Naive B cell (primary cell): ENCODE results near the gene CDCA4. TPM values are rescaled to one million over a fixed set of nuclear protein-coding genes. Genes with fewer than 3 reads are reported as not detected.
A peak's percentile ranks its signal among the peaks of the same experiment; 100 is the strongest.
"Not testable (repeated sequence)": the region's sequence is repeated elsewhere in the genome, so short reads cannot be mapped to it uniquely, and the experiment has no call there.

Experiments used
- ATAC-seq, 2 donors: fragments of 150-1000 bp; cut with Tn5 transposase; 2 replicates each; pipeline ENCODE4 v1.10.0; 2021; ENCODE audit warnings: low read depth in 2 of 2, mild to moderate bottlenecking in 2 of 2, moderate library complexity in 2 of 2
- DNase-seq: peaks from one replicate; pipeline ENCODE4 v3.0.0; 2022
- H3K27ac Mint-ChIP-seq, 6 donors: one replicate each; pipeline ENCODE4 v1.8.0; 2020 to 2022; ENCODE audit warnings: mild to moderate bottlenecking in 6 of 6, mixed read lengths in 6 of 6, moderate library complexity in 5 of 6, inconsistent platforms in 2 of 6
- H3K27me3 Mint-ChIP-seq, 3 donors: one replicate each; pipeline ENCODE4 v1.8.0; 2021 to 2022; ENCODE audit warnings: mixed read lengths in 3 of 3, mild to moderate bottlenecking in 1 of 3
- H3K36me3 Mint-ChIP-seq, 2 donors: one replicate each; pipeline ENCODE4 v1.8.0; 2020 to 2022; ENCODE audit warnings: mixed read lengths in 2 of 2, inconsistent platforms in 1 of 2, mild to moderate bottlenecking in 1 of 2
- H3K4me1 Mint-ChIP-seq, 3 donors: one replicate each; pipeline ENCODE4 v1.8.0; 2020 to 2022; ENCODE audit warnings: mixed read lengths in 3 of 3, inconsistent platforms in 1 of 3, mild to moderate bottlenecking in 1 of 3, moderate library complexity in 1 of 3
- H3K4me3 Mint-ChIP-seq, 8 donors: one replicate each; pipeline ENCODE4 v1.8.0; 2020 to 2022; ENCODE audit warnings: mild to moderate bottlenecking in 8 of 8, mixed read lengths in 8 of 8, moderate library complexity in 8 of 8, inconsistent platforms in 2 of 8
- H3K9me3 Mint-ChIP-seq, 7 donors: one replicate each; pipeline ENCODE4 v1.8.0; 2020 to 2022; ENCODE audit warnings: mixed read lengths in 7 of 7, mild to moderate bottlenecking in 5 of 7, inconsistent platforms in 2 of 7, moderate library complexity in 1 of 7
- polyA plus RNA-seq, 6 donors: library from polyadenylated mRNA; unstranded; fragments of 300-500 nt; fragmentation: Illumina TruSeq; gene quantifications; one replicate each; pipeline ENCODE4 v1.2.3, GENCODE V29; 2021; ENCODE audit warnings: low read depth in 6 of 6

The CDCA4 gene
- polyA plus RNA-seq = 10 to 100 TPM in 1 of 6 donors, 1 to 10 TPM in 5; 4.6 to 11.9 (median 6.7) TPM

DNA sequence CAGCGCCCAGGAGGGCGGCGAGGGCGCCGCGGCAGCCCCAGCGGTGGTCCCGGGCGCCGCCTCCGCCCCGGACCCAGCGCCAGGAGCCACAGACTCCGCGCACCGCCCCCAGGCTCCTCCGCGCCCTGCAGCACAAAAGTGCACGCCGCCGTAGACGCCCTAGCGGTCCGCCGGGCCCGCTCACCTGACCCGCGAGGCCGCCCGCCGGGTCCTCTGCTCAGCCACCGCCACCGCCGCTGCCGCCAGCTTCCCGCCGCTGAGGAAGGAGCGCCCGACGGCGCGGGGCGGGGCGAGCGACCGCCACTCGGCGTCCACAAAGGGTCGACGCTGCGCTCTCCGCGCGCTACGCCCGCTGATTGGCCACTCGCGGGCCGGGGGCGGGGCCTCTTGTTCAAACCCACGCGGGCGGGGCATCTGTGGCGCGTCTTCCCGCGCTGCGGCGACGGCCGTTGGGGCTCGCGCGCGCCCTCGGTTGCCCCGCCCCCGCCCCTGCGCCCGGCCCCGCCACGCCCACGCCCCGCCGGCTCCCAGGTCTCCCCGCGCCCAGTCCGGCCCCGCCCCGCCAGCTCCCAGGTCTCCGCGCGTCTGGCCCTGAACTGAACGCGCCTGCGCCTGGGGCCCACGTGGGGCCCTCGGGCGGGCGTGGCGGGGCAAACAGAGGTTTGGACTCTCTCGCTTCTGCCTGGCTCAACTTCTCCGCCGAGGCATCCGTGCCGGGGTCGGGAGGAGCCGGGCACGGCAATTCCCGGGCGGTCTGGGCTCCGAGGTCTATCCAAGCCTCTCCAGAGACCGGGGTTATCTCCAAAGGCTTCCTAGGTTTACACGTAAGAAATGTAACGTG, at the start of gene CDCA4:
Gene CDCA4 (minus strand): TSS at position 269 of the 841 bp plus-strand sequence. CDS start 9,154 bp downstream, outside the sequence.
- Mint-ChIP-seq H3K27ac (peak within 1 kb of the TSS; percentile 79 to 96 (median 94)), H3K36me3 (no peaks in the 10 kb centered on the region), H3K4me3 (peak within 1 kb of the TSS; percentile 77 to 96 (median 94)), H3K27me3 (no peaks in the 10 kb centered on the region), H3K9me3 (no peaks in the 10 kb centered on the region), H3K4me1 (peaks cover 19 to 45% (median 32%) of the 10 kb centered on the region in 3 donors)
- peak; percentile 98 for DNase-seq
- peak; percentile 77 to 79 for ATAC-seq

DNA sequence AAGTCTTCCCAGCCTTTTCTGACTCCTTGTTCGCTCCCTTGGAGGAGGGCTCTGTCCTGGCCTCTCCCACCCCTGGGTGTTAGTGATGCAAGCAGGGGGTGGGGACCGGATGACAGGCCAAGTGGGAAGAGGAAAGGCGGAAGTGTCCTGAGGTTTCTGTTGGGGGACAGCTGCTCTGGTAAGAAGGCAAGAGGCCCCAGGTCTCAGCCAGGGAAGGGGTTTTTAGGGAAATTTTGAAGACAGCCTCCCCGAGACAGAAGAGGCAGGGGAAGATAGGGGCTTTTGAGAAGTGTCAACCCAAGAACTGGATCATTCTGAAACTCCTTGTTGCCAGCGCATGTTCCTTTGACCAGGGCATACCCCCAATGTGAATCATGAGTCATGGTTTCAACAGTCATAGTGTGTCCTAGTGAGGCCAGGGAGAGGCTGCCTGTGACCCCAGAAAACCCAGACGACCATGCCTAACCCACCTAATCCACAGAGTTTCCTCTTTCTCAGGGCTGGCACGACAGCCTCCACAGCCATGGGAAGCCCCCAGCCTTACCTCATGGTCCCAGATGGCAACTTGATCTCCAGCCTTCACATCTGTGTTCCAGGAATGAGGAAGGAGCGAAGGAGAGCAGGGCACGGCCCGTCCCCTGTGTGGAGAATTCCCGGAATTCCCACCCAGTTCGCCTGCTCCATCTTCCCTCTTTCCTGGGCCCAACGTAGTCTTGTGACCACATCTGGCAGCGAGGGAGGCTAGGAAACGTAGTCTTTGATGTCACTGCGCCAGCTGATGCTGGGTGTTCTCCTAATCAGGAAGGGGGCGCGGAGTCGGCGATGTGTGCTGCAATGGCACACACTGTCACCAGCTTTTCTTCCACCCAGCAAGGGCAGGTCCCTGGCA, 49.2 kb upstream of the CDCA4 start:
- no peaks in the 10 kb centered on the region for H3K9me3 Mint-ChIP-seq
- DNase-seq = no peak
- no peaks in the 10 kb centered on the region for H3K36me3 Mint-ChIP-seq
- peak overlapping the region in 6 of 8 donors; percentile 24 to 81 (median 73) for H3K4me3 Mint-ChIP-seq
- peaks cover 53 to 65% (median 63%) of the 10 kb centered on the region in 3 donors for H3K4me1 Mint-ChIP-seq
- peak overlapping the region; percentile 71 to 99 (median 96) for H3K27ac Mint-ChIP-seq
- H3K27me3 Mint-ChIP-seq = no peaks in the 10 kb centered on the region
- ATAC-seq = peak; percentile 7 to 20

DNA sequence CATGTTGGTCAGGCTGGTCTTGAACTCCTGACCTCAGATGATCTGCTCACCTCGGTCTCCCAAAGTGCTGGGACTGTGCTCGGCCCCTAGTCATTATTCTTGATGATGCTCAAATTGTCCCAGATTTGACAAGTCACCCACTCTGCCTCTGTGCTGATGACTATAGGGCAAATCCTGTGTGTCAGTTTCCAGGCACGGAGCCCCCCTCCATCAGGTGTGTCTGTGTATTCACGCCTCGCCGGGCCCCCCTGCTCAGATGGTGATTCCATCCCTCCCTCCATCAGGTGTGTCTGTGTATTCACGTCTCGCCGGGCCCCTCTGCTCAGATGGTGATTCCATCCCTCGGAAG, 48.6 kb upstream of the CDCA4 start:
- Mint-ChIP-seq H3K4me1 (peaks cover 56 to 72% (median 64%) of the 10 kb centered on the region in 3 donors), H3K4me3 (peak overlapping the region in 5 of 8 donors; percentile 21 to 81 (median 71)), H3K36me3 (no peaks in the 10 kb centered on the region), H3K27me3 (no peaks in the 10 kb centered on the region), H3K9me3 (no peaks in the 10 kb centered on the region), H3K27ac (peak overlapping the region; percentile 61 to 99 (median 96))
- DNase-seq (no peak), ATAC-seq (no peak)

DNA sequence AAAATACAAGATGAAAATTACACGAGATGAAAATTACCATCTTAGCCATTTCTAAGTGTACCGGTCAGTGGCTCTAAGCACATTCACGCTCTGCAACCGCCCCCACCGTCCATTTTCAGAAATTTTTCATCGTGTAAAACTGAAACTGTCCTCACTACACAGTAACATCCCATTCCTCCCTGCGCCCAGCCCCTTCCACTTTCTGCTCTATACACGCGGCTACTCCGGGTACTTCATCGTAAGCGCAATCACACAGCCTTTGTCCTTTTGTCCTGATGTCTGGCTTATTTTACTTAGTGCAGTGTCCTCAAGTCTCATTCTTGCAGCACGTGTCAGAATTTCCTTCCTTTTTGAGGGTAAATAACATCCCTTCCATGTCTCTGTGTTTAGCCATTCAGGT, 47.9 kb upstream of the CDCA4 start:
- Mint-ChIP-seq H3K9me3 (no peaks in the 10 kb centered on the region), H3K4me3 (peak overlapping the region in 6 of 8 donors; percentile 8 to 78 (median 56)), H3K4me1 (peaks cover 58 to 74% (median 70%) of the 10 kb centered on the region in 3 donors)

DNA sequence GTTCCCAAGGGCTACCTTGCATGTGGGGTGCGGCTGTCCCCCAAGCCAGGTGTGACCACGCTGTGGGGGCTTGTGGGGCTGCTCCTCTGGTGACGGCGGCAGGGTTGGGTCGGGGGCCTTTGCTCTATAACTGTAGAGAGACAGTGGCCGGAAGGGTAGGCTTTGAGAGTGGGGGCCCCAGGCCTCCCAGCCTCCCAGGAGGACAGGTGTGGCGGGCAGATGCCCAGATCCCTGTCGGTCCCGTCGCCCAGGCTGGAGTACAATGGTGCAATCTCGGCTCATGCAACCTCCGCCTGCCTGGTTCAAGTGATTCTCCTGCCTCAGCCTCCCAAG, 47.1 kb upstream of the CDCA4 start:
- H3K27ac Mint-ChIP-seq = peak overlapping the region; percentile 93 to 99 (median 99)
- peak overlapping the region in 5 of 8 donors; percentile 24 to 92 (median 52) for H3K4me3 Mint-ChIP-seq
- no peak for ATAC-seq
- H3K4me1 Mint-ChIP-seq = peaks cover 63 to 81% (median 79%) of the 10 kb centered on the region in 3 donors
- no peaks in the 10 kb centered on the region for H3K9me3 Mint-ChIP-seq
- DNase-seq = no peak
- no peaks in the 10 kb centered on the region for H3K36me3 Mint-ChIP-seq
- H3K27me3 Mint-ChIP-seq = no peaks in the 10 kb centered on the region

More for the DNA sequence above, 47.9 kb upstream of the CDCA4 start:
- Mint-ChIP-seq H3K36me3 (no peaks in the 10 kb centered on the region), H3K27me3 (no peaks in the 10 kb centered on the region), H3K27ac (peak overlapping the region; percentile 61 to 99 (median 97))
- no peak for ATAC-seq
- DNase-seq = no peak

DNA sequence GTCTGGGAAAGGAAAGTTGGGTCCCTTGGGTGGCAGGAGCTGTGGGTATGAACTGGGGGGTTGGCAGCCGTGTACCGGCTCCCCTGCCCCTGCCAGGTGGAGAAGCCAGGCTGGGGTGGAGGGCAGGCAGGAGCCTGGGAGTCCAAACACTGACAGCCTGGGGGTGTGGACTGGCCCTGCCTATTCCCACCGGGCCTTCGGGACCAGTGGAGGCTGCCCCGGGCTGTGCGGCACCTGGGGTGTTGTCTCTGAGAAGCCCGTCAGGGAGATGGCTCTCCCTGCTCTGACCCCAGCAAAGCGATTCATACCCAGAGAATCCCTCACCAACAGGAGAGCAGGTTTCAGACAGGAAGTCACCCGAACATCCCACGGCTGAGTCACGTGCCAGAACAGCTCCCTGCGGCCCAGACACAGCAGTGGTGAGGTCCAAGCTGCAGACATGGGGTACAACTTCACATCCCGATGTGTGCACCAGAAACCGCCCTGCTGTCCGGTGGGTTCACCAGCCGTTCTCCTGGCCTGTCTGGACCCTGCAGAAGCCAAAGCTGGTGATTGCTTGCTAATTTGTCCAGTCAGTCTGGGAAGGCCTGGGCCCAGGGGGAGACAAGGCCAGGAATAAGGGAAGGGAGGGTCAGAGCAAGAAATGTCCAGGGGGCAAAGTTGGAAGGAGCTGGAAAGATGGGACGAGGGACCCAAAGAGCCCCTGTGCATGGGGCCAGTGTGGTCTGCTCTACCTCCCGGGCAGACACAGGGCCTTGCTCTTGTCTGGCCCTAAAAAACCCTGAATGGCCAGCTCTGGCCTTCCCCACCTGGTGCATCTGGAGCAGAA, 46.5 kb upstream of the CDCA4 start:
- no peaks in the 10 kb centered on the region for H3K9me3 Mint-ChIP-seq
- H3K4me1 Mint-ChIP-seq = peaks cover 69 to 85% (median 81%) of the 10 kb centered on the region in 3 donors
- H3K27ac Mint-ChIP-seq = peak overlapping the region; percentile 93 to 99 (median 99)
- no peaks in the 10 kb centered on the region for H3K36me3 Mint-ChIP-seq
- DNase-seq (no peak), ATAC-seq (no peak)
- H3K27me3 Mint-ChIP-seq = no peaks in the 10 kb centered on the region
- peak overlapping the region; percentile 49 to 99 (median 77) for H3K4me3 Mint-ChIP-seq

DNA sequence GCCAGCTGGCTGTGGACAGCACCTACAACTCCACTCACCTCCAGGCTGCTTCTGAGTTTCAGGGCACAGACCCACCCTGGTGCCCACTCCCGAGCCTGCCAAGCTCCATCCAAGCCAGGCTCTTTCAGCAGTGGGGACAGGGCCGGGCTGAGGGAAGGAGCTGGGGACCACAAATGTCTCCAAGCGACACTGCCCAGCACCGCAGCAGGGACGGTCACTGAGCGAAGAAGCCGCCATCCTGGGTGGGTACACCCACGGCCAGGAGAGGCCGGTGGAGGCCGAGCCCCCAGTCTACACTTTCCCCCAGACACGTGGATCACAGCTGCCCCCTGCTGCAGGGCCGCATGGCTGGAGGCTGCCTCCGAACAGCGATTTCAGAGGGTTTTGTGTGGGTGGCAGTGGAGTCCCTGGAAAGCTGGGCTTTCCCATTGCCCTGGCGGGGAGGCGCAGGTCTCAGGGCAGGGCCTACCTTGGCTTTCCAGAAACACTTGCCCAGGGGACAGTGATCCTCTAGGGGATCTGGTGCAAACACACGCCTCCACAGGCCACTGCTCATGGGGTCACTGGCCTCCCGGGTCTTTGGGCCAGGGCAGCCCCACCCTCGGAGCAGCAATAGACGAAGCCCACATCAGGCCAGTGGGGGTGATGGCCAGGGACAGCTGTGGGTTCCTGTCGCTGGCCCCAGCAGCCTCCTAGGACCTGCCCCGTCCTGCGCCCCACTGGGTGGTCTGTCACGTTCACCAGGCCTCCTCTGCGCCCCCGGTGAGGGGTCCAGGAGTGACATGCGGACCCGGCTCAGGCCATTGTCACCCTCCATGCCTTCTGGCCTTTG, 45.6 kb upstream of the CDCA4 start:
- peaks cover 70 to 85% (median 81%) of the 10 kb centered on the region in 3 donors for H3K4me1 Mint-ChIP-seq
- no peak for DNase-seq
- H3K27ac Mint-ChIP-seq = peak overlapping the region; percentile 98 to 99 (median 99)
- no peaks in the 10 kb centered on the region for H3K9me3 Mint-ChIP-seq
- H3K4me3 Mint-ChIP-seq = peak overlapping the region; percentile 83 to 99 (median 95)
- no peaks in the 10 kb centered on the region for H3K36me3 Mint-ChIP-seq
- H3K27me3 Mint-ChIP-seq = no peaks in the 10 kb centered on the region
- ATAC-seq = no peak

DNA sequence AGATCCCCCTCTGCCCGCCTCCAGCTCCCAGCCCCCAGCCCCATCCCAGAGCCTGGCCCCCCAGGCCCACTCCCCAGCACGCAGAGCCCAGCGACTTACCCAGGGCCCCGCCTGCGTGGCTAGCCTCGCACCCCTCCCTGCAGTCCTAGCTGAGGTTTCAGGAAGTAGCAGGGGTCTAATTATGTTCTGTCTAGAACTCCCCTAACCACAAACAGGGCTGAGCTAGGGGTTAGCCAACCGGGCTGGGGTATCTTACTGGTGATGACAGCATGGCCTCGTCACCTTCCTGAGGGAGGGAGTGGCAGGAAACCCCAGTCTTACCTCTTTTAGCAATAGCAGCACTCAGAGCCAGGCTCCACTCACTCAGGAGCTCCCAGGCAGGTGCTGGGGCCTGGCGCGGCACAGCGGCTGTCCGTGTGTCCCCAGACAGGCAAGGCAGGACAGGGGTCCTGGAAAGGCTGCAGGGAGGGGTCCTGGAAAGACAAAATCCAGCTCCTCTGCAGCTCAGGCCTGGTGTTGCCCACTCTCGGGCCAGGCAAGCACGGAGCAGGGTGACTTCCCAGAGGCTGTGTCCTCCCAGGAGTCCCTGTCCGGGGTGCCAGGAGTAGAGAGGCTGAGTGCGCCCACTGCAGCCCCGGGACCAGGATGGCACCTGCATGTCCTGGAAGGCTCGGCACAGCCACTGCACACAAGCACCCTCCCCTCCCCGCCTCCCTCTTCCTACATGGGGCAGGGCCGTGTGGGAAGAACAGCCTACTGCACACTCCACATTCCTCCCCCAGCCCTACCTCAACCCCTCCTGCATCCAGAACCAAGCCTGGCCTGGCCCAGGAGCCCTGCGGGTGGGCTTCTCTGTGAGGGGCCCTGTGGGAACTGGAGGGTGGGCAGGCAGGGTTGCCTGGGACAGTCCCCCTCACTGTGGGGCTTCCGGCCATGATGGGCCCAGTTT, 44.7 kb upstream of the CDCA4 start, which contains the start of gene GPR132:
Gene GPR132 (minus strand): TSS at position 151 of the 949 bp plus-strand sequence. CDS start 10,010 bp downstream, outside the sequence.
- DNase-seq (peak; percentile 95), ATAC-seq (peak; percentile 82 to 89)
- Mint-ChIP-seq H3K4me1 (peaks cover 68 to 82% (median 80%) of the 10 kb centered on the region in 3 donors), H3K27me3 (no peaks in the 10 kb centered on the region), H3K36me3 (no peaks in the 10 kb centered on the region), H3K4me3 (peak within 1 kb of the TSS; percentile 83 to 99 (median 95)), H3K9me3 (no peaks in the 10 kb centered on the region), H3K27ac (peak within 1 kb of the TSS; percentile 98 to 99 (median 99))

DNA sequence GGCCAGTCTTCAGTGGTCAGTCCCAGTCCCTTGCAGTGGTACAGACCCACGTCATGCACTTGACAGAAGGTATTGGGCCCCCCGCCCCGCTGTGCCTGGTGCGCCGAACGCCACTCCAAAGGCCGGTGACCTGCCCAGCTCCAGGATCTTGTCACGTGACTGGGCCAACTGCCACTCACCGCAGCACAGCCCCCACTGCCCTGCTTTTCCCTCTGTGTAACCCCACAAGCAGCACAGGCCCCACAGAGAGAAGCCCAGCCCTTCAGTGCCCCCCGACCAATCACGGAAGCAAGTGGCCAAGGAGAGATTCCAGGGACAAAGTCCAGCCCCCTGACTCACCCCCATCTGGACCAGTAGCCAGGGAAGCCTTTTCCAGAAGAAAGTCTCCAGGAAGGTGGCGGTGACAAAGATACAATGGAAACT, 43.8 kb upstream of the CDCA4 start:
- peak overlapping the region; percentile 83 to 99 (median 95) for H3K4me3 Mint-ChIP-seq
- H3K36me3 Mint-ChIP-seq = no peaks in the 10 kb centered on the region
- H3K27ac Mint-ChIP-seq = peak overlapping the region; percentile 98 to 99 (median 99)
- H3K27me3 Mint-ChIP-seq = no peaks in the 10 kb centered on the region
- no peaks in the 10 kb centered on the region for H3K9me3 Mint-ChIP-seq
- ATAC-seq (no peak), DNase-seq (no peak)
- peaks cover 66 to 82% (median 79%) of the 10 kb centered on the region in 3 donors for H3K4me1 Mint-ChIP-seq

DNA sequence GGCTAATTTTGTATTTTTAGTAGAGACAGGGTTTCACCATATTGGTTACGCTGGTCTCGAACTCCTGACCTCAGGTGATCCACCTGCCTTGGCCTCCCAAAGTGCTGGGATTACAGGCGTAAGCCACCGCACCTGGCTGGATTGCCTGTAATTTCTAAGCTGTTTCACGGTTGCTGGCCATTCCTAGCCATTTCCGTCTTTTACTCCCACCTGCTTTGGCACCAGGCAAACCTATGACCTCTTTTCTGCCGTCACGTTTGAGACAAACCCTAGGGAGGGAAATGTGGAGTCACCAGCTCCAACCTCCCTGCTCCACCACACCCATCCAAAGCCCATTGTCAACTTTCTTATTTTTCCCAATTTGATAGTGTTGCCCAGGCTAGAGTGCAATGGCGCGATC, 43.1 kb upstream of the CDCA4 start:
- H3K36me3 Mint-ChIP-seq = no peaks in the 10 kb centered on the region
- H3K4me3 Mint-ChIP-seq = peak overlapping the region; percentile 83 to 99 (median 95)
- peak overlapping the region; percentile 98 to 99 (median 99) for H3K27ac Mint-ChIP-seq
- DNase-seq (no peak), ATAC-seq (no peak)
- no peaks in the 10 kb centered on the region for H3K9me3 Mint-ChIP-seq
- no peaks in the 10 kb centered on the region for H3K27me3 Mint-ChIP-seq
- peaks cover 68 to 85% (median 79%) of the 10 kb centered on the region in 3 donors for H3K4me1 Mint-ChIP-seq

DNA sequence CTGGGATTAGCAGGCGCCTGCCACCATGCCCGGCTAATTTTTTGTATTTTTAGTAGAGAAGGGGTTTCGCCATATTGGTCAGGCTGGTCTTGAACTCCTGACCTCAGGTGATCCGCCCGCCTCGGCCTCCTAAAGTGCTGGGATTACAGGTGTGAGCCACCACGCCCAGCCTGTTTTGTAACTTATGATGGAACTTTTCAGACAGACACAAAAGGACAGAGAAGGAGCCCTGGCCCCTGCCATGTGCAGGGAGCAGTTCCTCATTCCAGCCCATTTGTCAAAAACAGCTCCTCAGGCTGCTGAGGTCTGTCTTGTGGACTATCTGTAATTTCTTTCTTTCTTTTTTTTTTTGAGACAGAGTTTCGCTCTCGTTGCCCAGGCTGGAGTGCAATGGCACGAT, 42.6 kb upstream of the CDCA4 start:
- H3K4me1 Mint-ChIP-seq = peaks cover 68 to 90% (median 77%) of the 10 kb centered on the region in 3 donors
- H3K36me3 Mint-ChIP-seq, H3K9me3 Mint-ChIP-seq, H3K27me3 Mint-ChIP-seq: not testable (repeated sequence)
- DNase-seq = peak; percentile 69
- peak; percentile 17 to 22 for ATAC-seq
- peak overlapping the region; percentile 98 to 99 (median 99) for H3K27ac Mint-ChIP-seq
- peak overlapping the region; percentile 83 to 99 (median 95) for H3K4me3 Mint-ChIP-seq
